Karpas-422 (cell line): ENCODE data around the gene CFAP92. TPM values are rescaled to one million over a fixed set of nuclear protein-coding genes. Genes with fewer than 3 reads are reported as not detected.
A peak's percentile ranks its signal among the peaks of the same experiment; 100 is the strongest.

Source experiments
- DNase-seq: peaks from one replicate; pipeline ENCODE4 v3.0.0-alpha.2; 2015
- H2AFZ ChIP-seq: fragments of 200-600 bp; sonication (generic); 2 replicates; pipeline ENCODE4 v1.6.1; 2014; ENCODE audit warnings: antibody characterized with exemption, low read length, mixed read lengths
- H3K27ac ChIP-seq: fragments of 200-600 bp; sonication (generic); 2 replicates; pipeline ENCODE4 v1.5.1; 2014; ENCODE audit warnings: mild to moderate bottlenecking, low read length, moderate library complexity
- H3K27me3 ChIP-seq: fragments of 200-600 bp; sonication (generic); 2 replicates; pipeline ENCODE4 v1.6.1; 2014; ENCODE audit warnings: low read length, mixed read lengths
- H3K36me3 ChIP-seq: fragments of 200-600 bp; sonication (generic); 2 replicates; pipeline ENCODE4 v1.6.1; 2014; ENCODE audit warnings: low read length, mixed read lengths; ENCODE audit not compliant: insufficient read depth
- H3K4me1 ChIP-seq: fragments of 200-600 bp; sonication (generic); 2 replicates; pipeline ENCODE4 v1.6.1; 2014; ENCODE audit warnings: mild to moderate bottlenecking, low read length, mixed read lengths
- H3K4me2 ChIP-seq: fragments of 200-600 bp; sonication (generic); 2 replicates; pipeline ENCODE4 v1.6.1; 2014; ENCODE audit warnings: low read length, low read depth, mild to moderate bottlenecking; ENCODE audit not compliant: poor library complexity, severe bottlenecking
- H3K4me3 ChIP-seq: fragments of 200-600 bp; sonication (generic); 2 replicates; pipeline ENCODE4 v1.5.1; 2014; ENCODE audit warnings: mild to moderate bottlenecking, antibody characterized with exemption, low read length, mixed read lengths
- H3K79me2 ChIP-seq: fragments of 200-600 bp; sonication (generic); 2 replicates; pipeline ENCODE4 v1.6.1; 2014; ENCODE audit warnings: mild to moderate bottlenecking, low read length, mixed read lengths
- H3K9ac ChIP-seq: fragments of 200-600 bp; sonication (generic); 2 replicates; pipeline ENCODE4 v1.6.0; 2014; ENCODE audit warnings: low read length
- H3K9me2 ChIP-seq: fragments of 200-600 bp; sonication (generic), shearing (Covaris generic); replicated peaks from 2 replicates; pipeline ENCODE4 v1.6.0; 2014; ENCODE audit warnings: mild to moderate bottlenecking, low read length, moderate library complexity; ENCODE audit not compliant: insufficient read depth
- H3K9me3 ChIP-seq: fragments of 300-700, 200-600 bp; sonication (generic); 2 replicates; pipeline ENCODE4 v1.6.1; 2014; ENCODE audit warnings: low read length, mixed read lengths
- H4K20me1 ChIP-seq: fragments of 200-600 bp; sonication (generic); 2 replicates; pipeline ENCODE4 v1.6.1; 2014; ENCODE audit warnings: mild to moderate bottlenecking, antibody characterized with exemption, low read length, low read depth; ENCODE audit not compliant: insufficient read depth
- total RNA-seq: library from RNA; depleted of rRNA; stranded (reverse); fragments of >200 nt; shearing (Covaris generic); gene quantifications from 2 replicates; pipeline ENCODE4 v1.2.3, GENCODE V29; 2014; ENCODE audit warnings: low replicate concordance

Gene CFAP92
- total RNA-seq, 1 experiment from 2014 or later = not detected

DNA sequence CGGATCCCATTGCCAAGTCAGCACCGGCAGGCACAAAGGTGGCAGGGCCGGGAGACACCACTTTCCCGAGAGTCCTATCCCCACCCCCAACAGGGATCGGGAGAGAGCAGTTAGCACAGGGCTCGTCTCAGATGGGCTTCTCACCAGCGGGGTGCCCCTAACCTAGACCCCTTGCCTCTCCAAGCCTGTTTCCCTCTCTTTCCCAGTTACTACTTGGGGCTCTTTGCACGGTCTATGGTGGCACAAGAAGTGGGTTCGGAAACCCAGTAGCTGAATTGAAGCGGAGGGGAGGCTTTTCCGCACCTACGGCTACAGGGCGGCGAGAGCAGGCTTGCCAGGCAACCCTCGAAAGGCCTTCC is 6.8 kb upstream of the CFAP92 start:
- Histone ChIP-seq H3K36me3 (no peaks in the 10 kb centered on the region), H3K4me2 (no peak overlapping the region), H2AFZ (no peak overlapping the region), H3K27me3 (no peaks in the 10 kb centered on the region), H4K20me1 (no peaks in the 10 kb centered on the region), H3K79me2 (no peaks in the 10 kb centered on the region), H3K4me3 (no peak overlapping the region), H3K4me1 (no peaks in the 10 kb centered on the region), H3K27ac (no peak overlapping the region), H3K9me3 (no peaks in the 10 kb centered on the region), H3K9ac (no peak overlapping the region), H3K9me2 (no peaks in the 10 kb centered on the region)
- no peak for DNase-seq

GRCh38 chr3:128999102-128999501 is 5.2 kb upstream of the CFAP92 start:
- H3K9me3 ChIP-seq = no peaks in the 10 kb centered on the region
- no peaks in the 10 kb centered on the region for H3K36me3 ChIP-seq
- H2AFZ ChIP-seq = no peak overlapping the region
- H3K4me3 ChIP-seq = no peak overlapping the region
- H4K20me1 ChIP-seq = no peaks in the 10 kb centered on the region
- H3K27me3 ChIP-seq = no peaks in the 10 kb centered on the region
- H3K4me2 ChIP-seq = no peak overlapping the region
- DNase-seq = no peak
- no peak overlapping the region for H3K27ac ChIP-seq
- H3K79me2 ChIP-seq = no peaks in the 10 kb centered on the region
- peaks cover 3% of the 10 kb centered on the region for H3K4me1 ChIP-seq
- H3K9me2 ChIP-seq = no peaks in the 10 kb centered on the region
- H3K9ac ChIP-seq = no peak overlapping the region

DNA sequence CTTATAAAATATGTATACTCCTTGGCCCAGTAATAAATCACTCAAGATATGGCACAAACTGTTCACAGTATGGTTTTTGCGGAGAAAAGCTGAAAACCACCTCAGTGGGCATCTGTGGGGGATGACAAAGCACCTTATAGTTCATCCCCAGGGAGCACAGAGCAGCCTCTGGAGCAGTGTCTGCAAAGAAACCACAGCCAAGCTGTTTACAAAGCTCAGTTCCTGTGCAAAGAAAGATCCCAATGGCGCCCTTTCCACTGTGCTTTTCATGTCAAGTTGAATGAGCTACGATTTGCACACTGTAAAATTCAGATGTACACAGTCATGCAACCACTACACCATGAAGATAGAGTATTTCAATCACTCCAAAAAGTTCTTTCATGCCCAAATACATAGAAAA is 4.7 kb upstream of the CFAP92 start:
- no peak for DNase-seq
- Histone ChIP-seq H3K4me2 (no peak overlapping the region), H3K4me3 (no peak overlapping the region), H3K9ac (no peak overlapping the region), H3K9me2 (no peaks in the 10 kb centered on the region), H3K4me1 (peaks cover 7% of the 10 kb centered on the region), H3K9me3 (no peaks in the 10 kb centered on the region), H3K27ac (no peak overlapping the region), H4K20me1 (no peaks in the 10 kb centered on the region), H3K36me3 (no peaks in the 10 kb centered on the region), H3K79me2 (no peaks in the 10 kb centered on the region), H2AFZ (no peak overlapping the region), H3K27me3 (no peaks in the 10 kb centered on the region)

DNA sequence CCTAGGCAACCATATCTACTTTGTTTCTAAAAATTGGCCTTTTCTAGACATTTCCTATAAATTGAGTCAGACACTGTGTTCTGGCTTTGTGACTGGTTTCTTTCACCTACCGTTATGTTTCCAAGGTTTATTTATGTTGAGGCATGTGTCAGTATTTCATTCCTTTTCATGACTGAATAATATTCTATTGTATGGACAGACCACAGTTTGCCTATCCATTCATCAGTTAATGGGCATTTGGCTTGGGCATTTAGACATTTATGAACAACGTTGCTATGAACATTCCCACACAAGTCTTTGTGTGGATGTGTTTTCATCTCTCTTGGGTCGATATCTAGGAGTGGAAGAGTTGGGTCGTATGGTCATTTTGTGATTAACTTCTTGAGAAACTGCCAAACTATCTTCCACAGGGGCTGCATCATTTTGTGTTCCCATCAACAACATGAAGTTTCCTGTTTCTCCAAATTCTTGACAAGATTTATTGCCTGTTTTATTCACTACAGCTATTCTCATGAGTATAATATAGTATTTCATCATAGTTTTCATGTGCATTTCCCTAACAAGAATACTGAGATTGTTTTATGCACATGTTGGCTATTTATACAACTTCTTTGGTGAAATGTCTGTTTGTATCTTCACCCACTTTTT is 3.7 kb upstream of the CFAP92 start:
- no peak for DNase-seq
- Histone ChIP-seq H3K27me3 (no peaks in the 10 kb centered on the region), H4K20me1 (no peaks in the 10 kb centered on the region), H3K4me2 (no peak overlapping the region), H3K27ac (no peak overlapping the region), H3K4me3 (no peak overlapping the region), H3K9ac (no peak overlapping the region), H3K9me3 (no peaks in the 10 kb centered on the region), H3K9me2 (no peaks in the 10 kb centered on the region), H2AFZ (no peak overlapping the region), H3K36me3 (no peaks in the 10 kb centered on the region), H3K79me2 (no peaks in the 10 kb centered on the region), H3K4me1 (peaks cover 8% of the 10 kb centered on the region)

DNA sequence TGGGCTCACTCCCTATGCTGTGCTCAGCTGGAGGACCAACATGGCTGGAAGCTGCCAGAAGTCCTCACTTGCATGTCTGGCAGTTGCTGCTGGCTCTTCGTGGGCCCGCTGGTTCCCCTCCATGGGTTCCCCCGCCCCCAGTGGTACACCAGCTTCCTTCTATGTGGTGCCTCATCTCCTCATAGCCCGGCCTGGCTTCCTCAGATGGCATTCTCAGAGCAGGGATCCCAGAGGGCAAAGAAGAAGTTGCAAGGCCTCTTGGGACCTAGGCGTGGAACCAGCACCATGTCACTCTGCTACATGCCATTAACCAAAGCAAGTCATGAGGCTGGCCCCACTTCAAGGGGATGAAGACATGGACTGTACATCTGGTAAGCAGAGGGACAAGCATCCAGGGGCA is 2.9 kb upstream of the CFAP92 start:
- no peaks in the 10 kb centered on the region for H4K20me1 ChIP-seq
- H3K27me3 ChIP-seq = no peaks in the 10 kb centered on the region; the same call in 1 of the 2 replicates
- no peak overlapping the region for H3K27ac ChIP-seq
- no peaks in the 10 kb centered on the region for H3K9me2 ChIP-seq
- H3K9ac ChIP-seq = no peak overlapping the region
- DNase-seq = no peak
- H2AFZ ChIP-seq = no peak overlapping the region
- no peaks in the 10 kb centered on the region for H3K9me3 ChIP-seq
- no peaks in the 10 kb centered on the region for H3K79me2 ChIP-seq
- peaks cover 8% of the 10 kb centered on the region for H3K4me1 ChIP-seq
- no peaks in the 10 kb centered on the region for H3K36me3 ChIP-seq
- no peak overlapping the region for H3K4me2 ChIP-seq
- no peak overlapping the region for H3K4me3 ChIP-seq

DNA sequence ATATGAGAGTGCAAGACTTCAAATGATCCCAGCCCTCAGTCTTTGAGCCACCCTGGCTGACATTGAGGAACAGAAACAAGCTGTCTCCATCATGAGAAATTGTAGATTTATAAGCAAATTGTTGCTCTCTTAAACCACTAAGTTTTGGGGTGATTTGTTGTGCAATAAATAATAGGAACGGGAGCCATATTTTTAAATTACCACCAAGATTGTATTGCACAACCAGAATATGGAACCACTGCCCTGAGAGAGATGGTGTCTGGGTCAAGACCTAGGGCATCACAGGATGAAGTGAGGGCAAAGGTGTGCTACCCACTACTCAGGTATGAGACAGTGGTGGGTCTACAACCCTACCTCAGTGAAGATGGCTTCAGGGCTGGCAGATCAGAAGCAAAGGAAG is 2.3 kb upstream of the CFAP92 start:
- no peak overlapping the region for H3K9ac ChIP-seq
- no peak overlapping the region for H3K27ac ChIP-seq
- H2AFZ ChIP-seq = no peak overlapping the region
- H3K9me2 ChIP-seq = no peaks in the 10 kb centered on the region
- no peaks in the 10 kb centered on the region for H3K36me3 ChIP-seq
- H3K4me1 ChIP-seq = peaks cover 8% of the 10 kb centered on the region
- H3K79me2 ChIP-seq = no peaks in the 10 kb centered on the region
- no peaks in the 10 kb centered on the region for H3K9me3 ChIP-seq
- no peaks in the 10 kb centered on the region; the same call in 1 of the 2 replicates for H3K27me3 ChIP-seq
- H4K20me1 ChIP-seq = no peaks in the 10 kb centered on the region
- no peak overlapping the region for H3K4me2 ChIP-seq
- no peak for DNase-seq
- H3K4me3 ChIP-seq = no peak overlapping the region

GRCh38 chr3:128995737-128996136 is 1.9 kb upstream of the CFAP92 start:
- H3K9me3 ChIP-seq = no peaks in the 10 kb centered on the region
- no peaks in the 10 kb centered on the region for H4K20me1 ChIP-seq
- no peak overlapping the region for H3K27ac ChIP-seq
- no peaks in the 10 kb centered on the region for H3K79me2 ChIP-seq
- no peak overlapping the region for H3K4me3 ChIP-seq
- H3K36me3 ChIP-seq = no peaks in the 10 kb centered on the region
- no peak overlapping the region for H2AFZ ChIP-seq
- no peak overlapping the region for H3K9ac ChIP-seq
- DNase-seq = no peak
- H3K9me2 ChIP-seq = no peaks in the 10 kb centered on the region
- H3K4me1 ChIP-seq = peaks cover 8% of the 10 kb centered on the region
- no peaks in the 10 kb centered on the region; the same call in 1 of the 2 replicates for H3K27me3 ChIP-seq
- no peak overlapping the region for H3K4me2 ChIP-seq

DNA sequence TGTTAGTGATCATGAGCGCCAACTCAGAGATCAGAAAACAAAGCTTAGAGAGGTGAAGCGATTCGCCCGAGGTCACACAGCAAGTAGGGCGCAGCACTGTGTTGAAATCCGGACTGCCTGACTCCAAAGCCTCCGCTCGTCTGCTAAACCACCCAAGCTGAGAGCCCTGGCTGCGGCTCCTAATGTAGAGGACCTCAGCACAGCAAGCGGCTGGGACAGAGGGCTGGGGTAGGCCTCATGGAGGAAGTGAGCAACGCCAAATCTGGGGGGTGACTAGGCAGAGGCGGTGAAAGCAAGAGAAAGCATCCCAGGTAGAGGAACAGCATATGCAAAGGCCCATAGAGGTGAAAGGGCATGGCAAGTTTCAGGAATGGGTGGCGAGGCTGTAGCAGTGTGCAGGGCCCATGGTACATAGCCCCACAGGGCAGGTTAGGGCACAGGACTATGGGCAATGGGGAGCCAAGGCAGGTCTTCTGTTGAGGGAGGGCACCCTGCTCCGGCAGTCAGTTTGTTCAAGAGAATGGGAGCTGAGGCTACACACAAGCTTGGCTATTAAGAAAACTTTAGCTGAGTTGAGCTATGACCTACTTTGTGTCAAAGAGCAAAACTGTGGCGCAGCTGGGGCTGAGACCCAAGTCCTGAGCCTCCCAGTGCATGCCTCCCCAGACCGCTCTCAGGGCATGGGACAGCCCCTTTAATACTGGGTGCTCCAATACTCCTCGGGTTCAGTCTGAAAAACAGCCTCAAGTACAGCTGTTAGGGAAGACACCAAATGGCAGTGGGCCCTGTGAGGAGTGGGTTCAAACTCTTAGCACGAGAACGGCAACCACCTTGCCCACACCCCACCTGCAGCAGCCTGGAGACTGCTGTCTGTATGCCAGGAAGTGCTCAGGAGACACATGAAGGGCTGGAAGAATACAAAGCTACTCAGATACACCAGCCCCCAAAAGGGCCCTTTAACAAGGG is 988 bp upstream of the CFAP92 start:
- Histone ChIP-seq H4K20me1 (no peaks in the 10 kb centered on the region), H3K4me1 (peaks cover 8% of the 10 kb centered on the region), H3K9me3 (no peaks in the 10 kb centered on the region), H3K4me3 (no peak overlapping the region), H3K9me2 (no peaks in the 10 kb centered on the region), H3K4me2 (peak overlapping the region; percentile 53), H3K36me3 (no peaks in the 10 kb centered on the region), H3K27ac (no peak overlapping the region), H3K79me2 (no peaks in the 10 kb centered on the region), H3K9ac (no peak overlapping the region), H3K27me3 (no peaks in the 10 kb centered on the region; the same call in 1 of the 2 replicates), H2AFZ (no peak overlapping the region)
- no peak for DNase-seq
